ENCODE measurements around the gene CCL14. TPM values are rescaled to one million over a fixed set of nuclear protein-coding genes. Genes with fewer than 3 reads are reported as not detected.
"Not testable (repeated sequence)": the region's sequence is repeated elsewhere in the genome, so short reads cannot be mapped to it uniquely, and the experiment has no call there.

CCL14 gene
- total RNA-seq, 1 donor from 2014 or later: 8.8 TPM

DNA sequence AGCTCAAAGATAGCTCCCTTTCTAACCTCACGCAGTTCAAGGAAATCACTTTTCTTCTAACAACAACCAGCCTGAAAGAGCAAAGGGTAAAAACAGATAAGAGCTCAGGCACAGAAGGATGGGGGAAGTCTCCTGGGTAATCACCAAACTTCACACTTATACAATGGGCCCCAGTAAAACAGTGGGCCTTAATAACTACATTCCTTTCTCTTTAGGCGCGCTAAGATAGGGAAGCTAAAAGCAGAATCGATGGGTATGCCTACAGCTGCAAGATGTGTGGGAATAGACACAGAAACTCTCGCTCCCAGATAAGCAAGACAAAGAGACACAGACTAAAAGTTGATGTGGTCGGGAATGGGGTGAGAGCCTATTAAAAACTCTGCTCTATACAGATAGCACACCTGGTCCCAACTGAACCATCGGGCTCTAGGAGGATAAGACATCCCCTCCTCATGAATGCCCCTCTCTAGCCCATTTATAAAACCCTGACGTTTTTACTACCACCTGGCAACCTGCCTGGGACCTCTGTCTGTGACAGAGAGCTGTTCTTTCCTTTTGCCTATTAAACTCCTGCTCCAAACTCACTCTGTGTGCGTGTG is 43.8 kb downstream of the CCL14 start:
- no peaks in the 10 kb centered on the region for H3K36me3 ChIP-seq
- intact Hi-C loops (cut with micrococcal nuclease): no loop called here
- H3K27ac ChIP-seq (replicated peaks): no peak overlapping the region
- H3K27me3 ChIP-seq (ENCODE audit: low read depth): peaks cover 22% of the 10 kb centered on the region
- no peak for DNase-seq
- TF ChIP-seq, protein P1, sequence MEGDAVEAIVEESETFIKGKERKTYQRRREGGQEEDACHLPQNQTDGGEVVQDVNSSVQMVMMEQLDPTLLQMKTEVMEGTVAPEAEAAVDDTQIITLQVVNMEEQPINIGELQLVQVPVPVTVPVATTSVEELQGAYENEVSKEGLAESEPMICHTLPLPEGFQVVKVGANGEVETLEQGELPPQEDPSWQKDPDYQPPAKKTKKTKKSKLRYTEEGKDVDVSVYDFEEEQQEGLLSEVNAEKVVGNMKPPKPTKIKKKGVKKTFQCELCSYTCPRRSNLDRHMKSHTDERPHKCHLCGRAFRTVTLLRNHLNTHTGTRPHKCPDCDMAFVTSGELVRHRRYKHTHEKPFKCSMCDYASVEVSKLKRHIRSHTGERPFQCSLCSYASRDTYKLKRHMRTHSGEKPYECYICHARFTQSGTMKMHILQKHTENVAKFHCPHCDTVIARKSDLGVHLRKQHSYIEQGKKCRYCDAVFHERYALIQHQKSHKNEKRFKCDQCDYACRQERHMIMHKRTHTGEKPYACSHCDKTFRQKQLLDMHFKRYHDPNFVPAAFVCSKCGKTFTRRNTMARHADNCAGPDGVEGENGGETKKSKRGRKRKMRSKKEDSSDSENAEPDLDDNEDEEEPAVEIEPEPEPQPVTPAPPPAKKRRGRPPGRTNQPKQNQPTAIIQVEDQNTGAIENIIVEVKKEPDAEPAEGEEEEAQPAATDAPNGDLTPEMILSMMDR (IDR thresholded peaks at IDR 0.05; ENCODE audit: borderline replicate concordance): no peak
- no peaks in the 10 kb centered on the region for H3K4me1 ChIP-seq
- H3K4me3 ChIP-seq: no peak overlapping the region
- no peaks in the 10 kb centered on the region for H3K9me3 ChIP-seq (replicated peaks)

DNA sequence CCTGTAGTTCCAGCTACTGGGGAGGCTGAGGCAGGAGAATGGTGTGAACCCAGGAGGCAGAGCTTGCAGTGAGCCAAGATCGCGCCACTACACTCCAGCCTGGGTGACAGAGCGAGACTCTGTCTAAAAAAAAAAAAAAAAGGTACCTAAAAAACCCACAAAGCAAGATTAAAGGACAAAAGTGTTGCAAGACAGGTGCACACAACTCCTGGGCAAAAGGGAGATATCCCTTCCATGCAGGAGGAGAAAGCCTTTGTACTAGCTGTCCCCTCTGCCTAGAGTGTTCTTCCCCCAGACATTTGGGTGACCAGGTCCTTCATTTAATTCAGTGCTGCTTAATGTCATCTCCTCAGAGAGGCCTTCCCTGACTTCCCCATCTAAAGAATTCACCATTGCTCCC is 48.0 kb downstream of the CCL14 start:
- intact Hi-C loops (cut with micrococcal nuclease); H3K36me3 ChIP-seq; H3K4me3 ChIP-seq; H3K27me3 ChIP-seq (ENCODE audit: low read depth); DNase-seq; H3K27ac ChIP-seq (replicated peaks); H3K9me3 ChIP-seq (replicated peaks); H3K4me1 ChIP-seq: not testable (repeated sequence)

DNA sequence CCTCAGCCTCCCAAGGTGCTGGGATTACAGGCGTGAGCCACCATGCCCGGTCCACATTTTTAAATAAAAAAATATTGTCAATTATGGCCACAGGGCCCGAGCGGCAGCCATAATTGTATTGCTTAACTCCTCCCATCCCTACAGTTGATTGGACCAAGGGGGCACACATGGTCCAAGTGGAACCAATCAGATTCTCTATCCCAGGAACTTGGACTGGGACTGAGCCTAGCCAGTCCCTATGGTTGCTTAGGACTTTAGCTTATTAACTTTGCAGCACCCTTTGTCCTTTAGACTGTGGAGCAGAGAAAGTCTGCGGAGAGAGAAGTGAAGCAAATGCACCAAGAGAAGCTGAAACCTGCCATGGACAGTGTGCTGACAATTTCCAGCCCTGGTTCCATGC is 50.5 kb downstream of the CCL14 start:
- Histone ChIP-seq H3K9me3 (replicated peaks) (no peaks in the 10 kb centered on the region), H3K4me1 (peaks cover 14% of the 10 kb centered on the region), H3K36me3 (no peaks in the 10 kb centered on the region), H3K27me3 (ENCODE audit: low read depth) (no peaks in the 10 kb centered on the region), H3K4me3 (no peak overlapping the region), H3K27ac (replicated peaks) (no peak overlapping the region)
- TF ChIP-seq, protein P1 (IDR thresholded peaks at IDR 0.05; ENCODE audit: borderline replicate concordance): no peak
- DNase-seq: no peak
- intact Hi-C loops (cut with micrococcal nuclease): no loop called here

DNA sequence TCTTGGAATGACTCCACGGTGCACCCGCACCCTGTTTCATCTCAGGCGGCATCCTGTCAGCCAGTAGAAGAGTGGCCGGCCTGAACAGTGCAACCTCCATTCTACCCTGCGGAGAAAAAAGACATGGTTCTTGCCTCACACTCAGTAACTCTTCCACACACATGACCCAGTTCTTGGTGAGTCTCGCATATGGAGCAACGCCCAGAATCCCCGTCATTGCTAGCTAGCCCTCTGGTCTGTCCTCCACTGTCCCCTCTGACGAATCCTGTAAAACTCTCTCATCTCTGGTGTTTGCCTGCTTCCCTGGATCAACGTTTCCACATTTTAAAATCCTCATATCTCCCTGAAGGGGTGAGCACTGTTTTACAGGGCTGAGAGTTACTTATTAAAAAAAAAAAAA is 51.8 kb downstream of the CCL14 start:
- Histone ChIP-seq H3K4me1 (peaks cover 25% of the 10 kb centered on the region), H3K4me3 (no peak overlapping the region), H3K9me3 (replicated peaks) (no peaks in the 10 kb centered on the region), H3K36me3 (no peaks in the 10 kb centered on the region), H3K27me3 (ENCODE audit: low read depth) (peaks cover 9% of the 10 kb centered on the region), H3K27ac (replicated peaks) (no peak overlapping the region)
- intact Hi-C loops (cut with micrococcal nuclease): no loop called here
- TF ChIP-seq, protein P1 (IDR thresholded peaks at IDR 0.05; ENCODE audit: borderline replicate concordance): no peak
- DNase-seq: no peak

Other genes with a start within 250 kb of the CCL14 start
- gene GAS2L2, start 233.5 kb downstream of the CCL14 start, total RNA-seq: 0.08 TPM
- not detected for gene C17orf50, start 225.8 kb downstream of the CCL14 start, total RNA-seq
- 3.0 TPM for gene MMP28, start 191.1 kb downstream of the CCL14 start, total RNA-seq
- gene TAF15, start 177.2 kb downstream of the CCL14 start, total RNA-seq: 113 TPM
- not detected for gene HEATR9, start 117.8 kb downstream of the CCL14 start, total RNA-seq
- gene CCL5, start 106.4 kb downstream of the CCL14 start, total RNA-seq: 0.60 TPM
- not detected for gene RDM1, start 56.0 kb downstream of the CCL14 start, total RNA-seq
- gene LYZL6, start 43.0 kb downstream of the CCL14 start, total RNA-seq: not detected
- not detected for gene CCL16, start 5.2 kb downstream of the CCL14 start, total RNA-seq
- gene CCL15, start 14.8 kb upstream of the CCL14 start, total RNA-seq: not detected
- gene CCL23, start 31.2 kb upstream of the CCL14 start, total RNA-seq: not detected
- 1.1 TPM for gene CCL18, start 77.5 kb upstream of the CCL14 start, total RNA-seq
- gene CCL3, start 103.4 kb upstream of the CCL14 start, total RNA-seq: not detected
- 0.91 TPM for gene CCL4, start 117.1 kb upstream of the CCL14 start, total RNA-seq
- 3.4 TPM for gene TBC1D3B, start 189.9 kb upstream of the CCL14 start, total RNA-seq
- gene CCL3L1, start 210.0 kb upstream of the CCL14 start, total RNA-seq: not detected
- gene CCL4L2, start 224.3 kb upstream of the CCL14 start, total RNA-seq: not detected